CD4-positive, alpha-beta T cell treated with Interleukin-1 beta for 1 hour (primary cell): ENCODE results near the gene GNB1L.
A peak's percentile ranks its signal among the peaks of the same experiment; 100 is the strongest.

Experiments used
- DNase-seq, 2 donors: peaks; one replicate each; pipeline ENCODE4 v3.0.0-alpha.2; 2020 to 2022

The GNB1L gene

DNA sequence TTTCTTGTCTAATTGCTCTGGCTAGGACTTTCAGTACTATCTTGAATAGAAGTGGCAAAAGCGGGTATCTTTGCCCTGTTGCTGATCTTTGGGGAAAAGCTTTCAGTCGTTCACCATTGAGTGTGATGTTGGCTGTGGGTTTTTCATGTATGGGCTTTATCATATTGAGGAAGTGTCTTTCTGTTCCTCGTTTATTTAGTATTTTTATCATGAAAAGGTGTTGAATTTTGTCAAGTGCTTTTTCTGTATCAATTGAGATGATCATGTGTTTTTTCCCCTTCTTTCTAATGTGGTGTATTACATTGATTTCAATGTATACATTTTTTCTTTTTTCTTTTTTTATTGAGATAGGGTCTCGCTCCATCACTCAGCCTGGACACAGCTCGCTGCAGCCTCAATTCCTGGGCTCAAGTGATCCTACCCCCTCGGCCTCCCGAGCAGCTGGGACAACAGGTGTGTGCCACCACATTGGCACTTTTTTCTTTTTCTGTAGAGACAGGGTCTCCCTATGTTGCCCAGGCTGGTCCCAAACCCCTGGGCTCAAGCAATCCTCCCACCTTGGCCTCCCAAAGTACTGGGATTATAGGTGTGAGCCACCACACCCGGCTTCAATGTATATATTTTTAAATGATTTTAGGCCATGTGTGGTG is 5.3 kb upstream of the GNB1L start:
- no peak for DNase-seq

DNA sequence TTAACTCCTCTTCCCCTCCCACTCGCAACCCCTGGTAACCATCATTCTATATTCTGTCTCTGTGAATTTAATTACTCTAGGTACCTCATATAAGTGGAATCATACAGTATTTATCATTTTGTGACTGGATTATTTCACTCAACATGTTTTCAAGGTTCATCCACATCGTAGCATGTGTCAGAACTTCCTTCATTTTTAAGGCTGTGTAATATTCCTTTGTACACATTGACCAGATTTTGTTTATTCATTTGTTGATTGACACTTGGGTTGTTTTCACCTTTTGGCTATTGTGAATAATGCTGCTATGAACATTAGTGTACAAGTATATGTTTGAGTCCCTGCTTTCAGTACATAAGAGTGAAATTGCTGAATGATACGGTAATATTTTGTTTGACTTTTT is 2.7 kb upstream of the GNB1L start:
- no peak for DNase-seq

DNA sequence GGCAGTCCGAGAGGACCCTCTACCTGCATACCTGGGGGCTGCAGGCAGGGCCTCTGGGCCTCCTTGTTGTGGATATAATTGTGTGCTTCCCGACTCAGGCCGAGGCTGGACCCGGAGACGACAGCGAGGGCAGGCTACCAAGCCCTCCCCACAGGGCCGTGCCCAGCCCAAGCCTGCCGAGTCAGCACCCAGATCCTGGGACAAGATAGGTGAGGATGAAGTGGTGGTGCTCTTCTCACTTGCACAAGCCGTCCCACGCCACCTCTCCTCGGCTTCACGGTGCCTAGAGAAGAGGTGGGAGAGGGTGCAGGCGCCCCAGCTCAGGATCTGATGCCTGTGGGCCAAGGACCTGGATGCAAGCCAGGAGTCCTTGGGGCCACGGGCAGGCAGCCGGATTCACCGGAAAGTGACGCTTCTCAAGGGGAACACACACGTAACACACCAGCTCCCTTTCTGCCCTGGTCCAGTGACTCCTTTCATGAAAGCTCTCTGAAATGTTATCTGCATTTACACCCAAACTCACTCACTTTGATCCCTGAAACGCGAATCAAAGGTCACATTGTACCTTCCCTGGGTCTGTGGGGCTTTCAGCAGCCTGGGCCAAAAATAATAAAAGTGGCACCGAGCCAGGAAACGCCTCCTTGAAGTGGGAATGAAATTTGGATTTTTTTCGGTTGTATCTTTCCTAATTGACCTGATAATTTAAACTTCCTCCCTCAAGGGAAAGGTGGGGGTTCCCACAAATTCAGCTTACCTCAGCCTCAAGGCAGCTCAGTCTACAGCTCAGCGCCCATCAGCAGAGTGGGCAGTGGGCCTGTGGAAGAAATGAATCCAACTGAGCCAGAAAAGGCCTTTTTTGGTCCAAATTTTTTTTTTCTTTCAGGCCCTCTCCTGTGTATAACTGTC is 1.1 kb upstream of the GNB1L start:
- DNase-seq, result peak; percentile 48 to 50

DNA sequence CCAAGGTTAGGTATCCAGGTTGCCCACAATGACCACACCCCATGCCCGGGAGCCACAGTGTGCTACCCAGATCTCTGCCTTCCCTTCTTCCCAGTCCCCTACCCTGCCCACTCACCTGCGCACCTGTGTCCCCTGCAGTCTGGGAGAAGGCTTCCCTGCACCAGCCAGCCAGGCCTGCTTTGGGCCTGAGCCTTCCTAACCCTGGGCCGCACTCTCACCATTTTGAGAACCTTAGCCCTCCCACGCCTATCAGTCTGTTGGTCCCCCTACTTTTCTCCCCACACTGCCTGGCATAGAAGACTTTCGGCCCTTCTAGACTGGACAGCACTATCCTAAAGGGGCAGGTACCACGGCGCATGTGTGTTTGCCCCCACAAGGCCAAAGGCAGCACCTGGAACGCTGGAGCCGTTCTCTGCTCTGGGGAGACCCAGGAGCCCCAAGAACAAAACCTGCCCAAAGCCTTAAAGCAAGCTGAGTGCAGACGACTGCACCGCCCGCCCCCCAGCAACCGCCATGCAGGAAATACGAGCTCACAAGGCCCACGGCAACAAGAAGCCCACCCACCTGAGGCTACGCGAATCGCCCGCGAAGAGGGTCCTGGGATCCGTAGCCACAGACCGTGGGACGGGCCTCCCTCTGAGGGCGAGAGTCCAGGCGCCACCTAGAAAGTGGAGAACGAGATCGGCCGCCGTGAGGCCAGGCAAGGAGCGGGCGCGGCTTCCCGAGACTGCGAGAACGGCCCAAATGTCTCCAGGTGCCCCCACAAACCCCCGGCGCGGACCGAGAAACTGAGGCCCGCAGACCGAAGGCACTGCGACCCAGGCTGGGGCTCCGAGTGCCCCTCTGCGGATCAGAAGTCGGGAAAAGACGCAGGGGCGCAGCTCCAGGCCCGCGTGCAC is 546 bp downstream of the GNB1L start:
- no peak for DNase-seq

DNA sequence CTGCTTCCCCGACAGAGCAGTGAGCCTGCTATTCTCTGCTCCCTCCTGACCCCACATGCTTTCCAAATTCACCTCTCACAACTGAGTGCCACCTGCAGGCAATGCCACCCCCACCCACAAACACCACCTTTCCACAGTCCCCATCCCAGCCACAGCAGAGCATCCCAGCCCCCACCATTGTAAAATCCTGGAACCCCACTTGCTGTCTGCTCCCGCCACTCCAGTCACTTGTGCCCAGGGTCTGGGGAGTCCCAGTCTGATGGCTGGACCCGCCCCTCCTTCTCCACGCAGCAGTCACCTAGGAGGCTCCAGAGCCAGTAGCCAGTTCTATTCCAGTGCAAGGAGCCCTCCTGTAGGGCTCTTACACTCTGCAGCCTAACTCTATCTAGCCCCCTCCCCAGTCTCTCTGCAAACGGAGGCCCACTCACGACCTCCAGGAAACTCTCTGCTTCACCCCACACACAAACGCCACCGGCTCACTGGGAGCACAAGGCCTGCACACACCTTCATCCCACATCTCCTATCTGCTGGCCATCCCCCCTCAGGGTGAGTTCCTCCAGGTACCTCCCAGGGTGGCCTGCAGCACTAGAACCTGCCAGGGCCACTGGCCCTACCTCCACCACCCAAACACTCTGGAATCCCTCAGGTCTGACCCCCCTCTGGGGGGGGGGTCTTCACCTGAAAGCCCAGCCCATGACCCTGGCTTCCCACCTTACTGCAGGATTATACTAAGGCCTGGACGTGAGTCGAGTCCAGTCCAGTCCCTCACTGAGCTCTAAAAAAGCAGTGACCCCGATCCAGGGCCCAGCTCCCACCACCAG is 1.4 kb downstream of the GNB1L start:
- DNase-seq, result no peak

DNA sequence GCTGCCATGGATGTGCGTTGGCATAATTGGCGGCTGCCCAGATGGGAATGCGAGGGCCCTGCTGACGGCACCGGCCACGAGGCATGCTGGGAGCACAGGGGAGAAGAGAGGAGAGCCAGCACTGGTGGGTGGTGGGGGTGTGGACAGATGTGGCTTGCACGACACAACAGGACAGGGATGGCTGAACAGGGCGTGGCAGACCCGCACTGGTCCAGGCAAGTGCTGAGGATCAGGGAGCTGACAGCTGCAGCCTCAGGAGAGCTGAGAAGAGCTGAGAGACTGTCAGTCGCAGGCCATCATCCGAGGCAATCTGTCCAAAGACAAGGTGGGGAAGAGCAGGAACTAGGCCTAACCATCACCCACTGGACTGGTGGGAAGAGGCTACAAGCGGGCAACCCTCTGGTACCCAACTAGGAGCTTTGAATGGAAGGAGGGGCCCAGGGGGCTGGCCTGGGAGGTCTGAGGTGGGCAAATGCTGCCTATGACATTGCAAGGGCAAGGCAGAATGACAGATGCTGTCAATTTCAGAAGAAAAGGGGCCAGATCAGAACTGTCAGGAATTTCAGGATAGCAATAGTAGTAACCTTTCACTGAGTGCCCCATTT is 2.4 kb downstream of the GNB1L start:
- no peak for DNase-seq

DNA sequence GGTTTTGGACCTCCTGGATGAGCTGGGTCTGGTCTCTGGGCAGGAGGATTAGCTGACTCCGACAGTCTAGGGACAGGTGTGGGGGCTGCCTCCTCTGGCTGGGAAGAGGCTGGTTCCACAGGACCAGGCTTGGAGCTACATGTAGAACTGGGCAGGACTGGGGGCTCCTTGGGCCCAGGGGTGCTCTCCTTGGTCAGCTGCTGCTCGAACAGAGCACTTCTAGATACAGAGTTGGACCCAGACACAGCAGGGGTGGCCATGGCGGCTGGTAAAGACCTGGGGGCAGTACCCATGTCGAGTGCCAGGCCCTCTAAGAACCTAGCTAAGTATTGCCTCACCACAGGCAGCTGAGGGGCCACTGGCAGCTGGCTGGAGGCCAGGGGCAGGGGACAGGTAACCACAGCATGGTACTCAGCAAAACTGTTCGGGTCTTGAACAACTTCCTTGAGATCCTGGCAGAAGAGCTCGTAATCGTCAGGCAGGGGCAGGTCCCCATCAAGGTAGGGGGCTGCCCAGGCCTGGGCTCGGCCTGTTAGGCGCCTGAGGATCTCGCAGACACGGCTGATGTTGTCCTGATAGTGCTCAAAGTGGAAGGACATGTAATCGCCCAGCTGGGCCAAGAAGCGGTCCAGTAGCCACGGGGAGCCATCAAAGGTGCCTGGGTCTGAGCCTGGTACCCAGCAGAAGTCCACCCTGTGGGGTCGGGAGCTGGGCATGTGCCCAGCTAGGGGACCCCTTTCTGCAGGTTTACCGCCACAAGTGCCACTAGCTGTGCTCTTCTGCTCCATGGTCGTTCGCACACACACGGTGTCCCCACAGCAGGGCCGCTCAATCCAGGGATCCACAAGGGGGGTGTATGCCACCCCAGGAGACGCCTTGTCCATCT is 3.1 kb downstream of the GNB1L start:
- DNase-seq, result no peak

DNA sequence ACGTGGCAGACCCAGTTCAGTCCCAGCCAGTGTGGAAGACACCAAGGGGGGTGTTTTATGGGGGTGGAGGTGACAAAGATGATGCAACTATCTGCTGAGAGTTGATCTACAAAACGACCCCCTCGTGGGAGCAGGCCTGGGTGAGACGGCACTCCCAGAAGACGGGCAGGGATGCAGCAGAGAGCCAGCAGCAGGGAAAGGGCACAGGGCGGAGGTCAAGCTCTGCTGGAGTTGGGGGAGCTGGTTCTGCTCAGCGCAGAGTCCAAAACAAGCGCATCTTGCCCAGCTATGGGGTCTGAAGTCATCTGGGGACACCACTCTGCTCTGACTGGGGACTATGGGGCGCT is 3.9 kb downstream of the GNB1L start:
- no peak for DNase-seq

DNA sequence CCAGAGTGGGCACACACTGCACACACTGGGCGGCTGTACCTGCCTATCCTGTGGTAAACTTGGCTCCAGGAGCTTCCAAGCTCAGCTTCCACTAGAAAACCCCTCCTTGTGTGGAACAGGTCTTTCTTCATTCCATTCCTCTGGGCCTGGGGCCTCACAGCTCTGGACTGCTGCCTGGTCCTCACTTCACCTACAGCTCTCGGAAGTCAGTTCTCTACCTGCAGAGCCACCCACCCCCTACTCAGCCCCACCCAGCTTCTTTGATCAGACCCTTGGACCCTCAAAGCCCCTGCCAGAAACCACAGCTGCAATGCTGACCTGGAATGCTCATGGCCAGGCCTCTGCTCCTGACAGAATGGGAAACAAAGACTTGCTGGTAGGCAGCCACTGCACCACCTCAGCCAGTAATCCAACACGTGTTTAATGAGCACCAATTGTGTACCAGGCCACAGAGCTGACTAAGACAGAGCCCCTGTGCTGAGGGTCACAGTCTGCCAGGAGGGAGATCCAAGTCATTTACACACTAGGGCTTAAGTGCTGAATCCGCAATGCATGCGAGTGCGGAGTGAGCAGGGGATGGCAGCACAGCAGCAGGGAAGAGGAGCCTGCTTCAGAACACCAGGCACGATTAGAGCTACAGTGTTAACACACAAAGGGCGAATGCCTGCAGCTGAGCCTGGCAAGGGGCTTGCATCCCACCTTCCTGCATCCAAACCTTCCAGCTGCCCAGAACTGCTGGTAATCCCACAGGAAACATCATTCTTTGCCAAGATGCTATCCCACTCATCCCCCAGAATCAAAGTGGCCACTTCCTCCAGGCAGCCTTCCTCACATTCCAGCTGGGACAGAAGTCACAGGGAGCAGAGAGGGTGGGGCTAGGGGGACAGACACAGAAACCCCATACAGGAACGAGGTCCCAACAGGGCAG is 4.6 kb downstream of the GNB1L start:
- DNase-seq, result no peak

DNA sequence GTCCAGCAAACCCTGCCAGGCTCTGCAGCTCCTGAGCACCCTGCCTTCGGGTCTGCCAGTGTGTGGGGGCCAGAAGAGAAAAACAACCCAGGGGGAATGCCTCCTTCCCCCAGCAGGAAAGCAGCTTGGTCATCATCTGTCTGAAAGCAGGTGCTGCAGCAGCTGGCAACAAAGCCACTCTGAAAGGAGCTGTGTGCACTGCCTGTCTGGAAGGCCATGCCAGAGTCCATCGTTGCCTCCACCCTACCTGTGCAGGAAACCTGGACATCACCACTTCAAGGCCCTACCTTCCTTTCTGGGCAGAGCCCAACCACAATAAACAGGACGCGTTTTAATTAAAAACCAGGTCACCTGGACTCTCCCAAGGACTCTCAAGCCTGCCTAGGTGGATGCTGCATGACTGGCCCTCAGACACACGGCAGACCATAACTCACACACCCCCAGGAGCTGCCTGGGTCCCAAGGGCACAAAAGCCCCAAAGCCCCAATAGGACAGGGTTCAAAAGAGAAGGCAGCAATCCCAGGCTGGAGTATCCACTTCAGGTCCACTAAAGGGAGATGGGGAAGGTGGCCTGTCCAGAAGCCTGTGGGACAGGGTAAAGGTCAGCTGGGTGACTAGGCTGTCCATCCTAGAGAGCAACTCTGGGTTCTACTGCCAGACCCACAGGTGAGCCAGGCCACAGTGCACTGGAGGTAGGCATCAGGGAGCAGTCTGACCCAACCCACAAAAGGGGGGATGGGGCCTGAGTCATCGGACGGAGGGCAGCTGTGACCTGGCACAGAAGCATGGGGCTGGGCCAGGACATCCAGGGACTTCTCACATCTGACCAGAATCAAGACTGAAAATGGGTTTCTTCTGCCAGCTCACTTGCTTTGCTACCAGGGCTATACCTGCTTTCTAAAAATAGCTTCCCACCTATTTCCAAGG is 6.1 kb downstream of the GNB1L start:
- no peak for DNase-seq

DNA sequence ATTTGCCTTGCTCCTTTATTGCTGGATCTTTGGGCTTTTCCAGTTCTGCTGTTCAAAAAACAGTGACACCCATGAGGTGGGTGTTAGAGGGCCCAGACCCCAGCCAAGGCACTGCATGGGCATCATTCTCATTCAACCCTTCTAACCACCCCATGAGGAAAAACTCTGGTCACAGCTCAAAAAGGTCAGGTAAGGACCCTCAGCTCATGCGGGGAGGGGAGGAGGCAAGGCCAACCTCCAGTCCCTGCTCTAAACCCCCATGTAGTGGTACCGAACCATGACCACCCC is 7.4 kb downstream of the GNB1L start:
- DNase-seq, result no peak

DNA sequence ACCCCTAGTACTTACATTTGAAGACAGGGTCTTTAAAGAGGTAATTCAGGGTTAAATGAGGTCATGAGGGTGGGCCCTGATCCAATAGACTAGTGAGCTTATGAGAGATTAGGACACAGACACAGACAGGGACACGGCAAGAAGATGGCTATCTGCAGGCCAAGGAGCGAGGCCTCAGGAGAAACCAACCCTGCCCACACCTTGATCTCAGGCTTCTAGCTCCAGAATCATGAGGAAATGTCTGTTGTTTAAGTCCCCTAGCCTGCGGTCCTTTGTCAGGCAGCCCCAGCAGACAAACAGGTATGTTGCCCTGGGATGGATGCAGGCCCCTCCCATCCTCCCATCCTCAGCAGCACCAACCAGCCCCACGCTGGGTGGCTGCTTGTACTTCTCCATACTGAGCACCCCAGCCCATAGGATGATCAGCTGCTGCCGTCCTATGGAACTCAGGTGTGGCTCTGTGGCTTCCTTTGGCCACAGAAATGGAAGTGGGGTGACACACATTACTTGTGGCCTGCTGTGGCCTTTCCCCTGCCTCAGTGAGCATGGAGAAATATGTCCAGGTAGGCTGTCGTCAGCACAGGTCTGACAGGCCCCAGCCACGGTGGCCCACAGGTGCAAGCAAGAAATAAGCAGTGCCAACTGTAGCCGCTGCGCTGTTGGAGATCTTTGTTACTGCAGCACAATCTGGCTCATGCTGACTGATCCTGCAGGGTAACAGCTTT is 7.9 kb downstream of the GNB1L start:
- no peak for DNase-seq

DNA sequence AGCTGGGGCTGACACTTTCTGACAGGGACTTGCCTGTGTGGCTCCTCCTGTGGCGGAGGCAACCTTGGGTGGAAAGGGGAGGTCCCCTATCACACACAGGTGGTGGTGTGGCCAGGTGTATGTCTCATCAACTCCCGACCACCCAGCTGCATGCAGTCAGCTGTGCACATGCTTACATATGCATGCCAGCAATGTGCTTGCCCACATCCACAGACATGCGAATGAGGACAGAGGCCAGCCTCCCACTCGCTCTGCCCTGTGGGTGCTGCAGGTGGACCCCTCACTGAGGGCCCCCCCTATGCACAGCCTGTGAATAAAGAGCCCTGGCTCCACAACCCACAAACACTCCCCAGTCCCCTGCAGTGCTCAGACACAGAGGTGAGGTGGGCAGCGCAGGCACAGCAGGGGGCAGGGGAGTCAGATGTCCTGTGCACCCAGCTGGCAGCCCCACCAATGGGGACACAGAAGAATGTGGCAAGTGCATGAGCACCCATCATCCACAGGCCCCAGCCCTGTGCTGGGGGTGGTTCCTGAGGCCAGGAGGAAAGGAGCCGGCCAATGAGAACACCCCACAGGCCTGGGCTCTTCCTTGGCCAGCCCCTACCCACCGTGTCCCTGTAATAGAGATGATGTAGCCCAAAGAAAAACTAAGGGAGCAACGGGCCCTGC is 9.5 kb downstream of the GNB1L start:
- no peak for DNase-seq

DNA sequence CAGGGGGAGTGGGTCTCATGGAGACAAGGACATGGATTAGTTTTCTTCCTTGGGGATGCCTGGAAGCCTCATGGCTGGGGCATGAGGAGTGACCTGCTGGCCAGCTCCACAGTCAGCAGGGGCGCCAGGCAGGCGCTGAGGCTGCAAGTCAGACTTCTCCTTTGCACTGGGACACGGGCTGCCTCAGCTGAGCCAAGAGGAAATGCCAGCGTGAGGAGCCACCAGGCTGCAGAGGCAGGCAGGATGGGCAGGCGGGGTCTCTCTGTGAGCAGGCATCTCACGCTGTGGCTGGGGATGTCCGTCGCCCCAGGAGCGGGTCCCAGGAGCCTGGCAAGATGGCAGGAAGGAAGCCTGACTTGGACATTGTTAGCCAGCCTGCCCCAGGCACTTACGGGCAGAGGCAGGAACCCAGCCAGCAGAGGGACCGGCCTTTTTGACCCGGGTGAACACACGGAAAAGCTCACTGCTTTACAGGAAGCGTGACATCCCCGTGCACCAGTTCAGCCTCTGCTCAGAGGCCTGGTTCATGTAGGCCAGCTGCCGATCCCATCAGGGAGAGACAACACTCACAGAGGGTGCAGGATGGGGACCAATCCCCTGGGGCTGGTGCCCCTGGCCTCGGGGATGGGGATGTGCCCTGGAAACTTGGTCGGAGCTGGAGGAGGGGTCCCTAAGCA is 10.2 kb downstream of the GNB1L start:
- peak; percentile 10 to 43 for DNase-seq

DNA sequence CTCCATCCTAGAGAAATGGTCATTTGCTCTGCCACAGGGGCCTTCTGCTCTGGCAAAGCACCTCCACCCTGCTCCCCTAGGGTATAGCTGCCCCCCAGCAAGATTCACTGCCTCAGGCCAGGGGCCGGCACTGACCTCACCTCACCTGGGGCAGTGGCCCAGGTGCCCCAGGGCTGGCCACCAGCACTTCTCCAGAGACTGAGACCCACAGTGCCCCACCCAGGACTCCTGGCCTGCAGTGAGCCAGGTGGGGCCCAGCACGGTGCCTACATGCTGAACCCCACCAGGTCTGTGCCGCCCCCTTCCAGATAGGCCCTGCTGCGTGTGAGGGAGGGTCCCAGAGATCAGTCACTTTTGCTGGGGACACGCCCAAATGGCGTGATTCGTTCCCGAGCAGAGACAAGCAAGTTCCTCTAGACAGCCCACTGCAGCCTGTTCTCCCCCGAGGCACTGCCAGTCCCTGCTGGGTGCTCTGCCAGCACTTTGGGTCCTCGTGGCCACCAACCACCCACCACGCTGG is 10.8 kb downstream of the GNB1L start:
- DNase-seq, result no peak

DNA sequence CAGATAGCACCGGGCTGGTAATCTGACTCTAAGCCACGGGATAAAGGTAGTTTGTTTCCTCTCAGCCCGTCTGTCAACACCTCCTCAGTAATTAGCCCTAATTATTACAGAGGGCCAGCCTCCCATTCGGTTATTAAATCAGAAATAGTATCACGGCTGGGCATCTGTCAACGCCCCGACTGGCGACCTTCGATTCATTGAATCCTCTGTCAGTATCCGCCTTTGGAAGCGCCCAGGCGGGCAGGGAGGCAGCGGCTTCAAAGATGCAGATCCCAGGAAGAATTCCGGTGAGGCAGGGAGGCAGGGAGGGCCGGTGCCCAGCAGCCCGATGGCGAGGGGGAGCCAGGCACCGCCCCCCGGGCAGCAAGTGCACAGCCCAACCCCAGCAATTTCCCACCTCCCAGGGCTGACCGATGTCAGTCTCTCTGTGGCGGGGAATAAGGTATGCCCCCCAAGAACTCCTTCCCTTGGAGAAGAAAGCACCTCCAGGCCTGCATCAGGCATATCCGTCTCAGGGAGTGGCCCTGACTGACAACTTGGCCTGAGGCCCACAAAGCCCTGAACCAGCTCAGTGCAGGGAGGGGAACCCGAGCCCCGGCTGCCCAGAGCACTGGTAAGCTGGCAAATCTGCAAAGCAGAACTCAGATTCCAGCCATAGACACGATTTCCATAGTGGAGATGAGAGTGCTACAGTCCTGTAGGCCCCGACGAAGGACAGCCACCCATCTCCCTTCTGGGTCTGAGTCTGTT is 11.4 kb downstream of the GNB1L start:
- DNase-seq, result no peak
